GM19043 (cell line): ENCODE measurements around the gene ANAPC5.
"Not testable (repeated sequence)": the region's sequence is repeated elsewhere in the genome, so short reads cannot be mapped to it uniquely, and the experiment has no call there.

ENCODE experiments used
- ATAC-seq: cut with Tn5 transposase; IDR thresholded peaks from one replicate; pipeline ENCODE4 v1.9.1; 2021; ENCODE audit warnings: low read depth; ENCODE audit not compliant: unreplicated experiment

ANAPC5 gene

GRCh38 chr12:121325922-121326396 lies 26.3 kb downstream of the ANAPC5 start:
- no peak for ATAC-seq

- ATAC-seq, result no peak
Observed at GRCh38 chr12:121323908-121324307, 28.3 kb downstream of the ANAPC5 start.

- no peak for ATAC-seq
Observed at GRCh38 chr12:121318121-121318520, 34.1 kb downstream of the ANAPC5 start.

DNA sequence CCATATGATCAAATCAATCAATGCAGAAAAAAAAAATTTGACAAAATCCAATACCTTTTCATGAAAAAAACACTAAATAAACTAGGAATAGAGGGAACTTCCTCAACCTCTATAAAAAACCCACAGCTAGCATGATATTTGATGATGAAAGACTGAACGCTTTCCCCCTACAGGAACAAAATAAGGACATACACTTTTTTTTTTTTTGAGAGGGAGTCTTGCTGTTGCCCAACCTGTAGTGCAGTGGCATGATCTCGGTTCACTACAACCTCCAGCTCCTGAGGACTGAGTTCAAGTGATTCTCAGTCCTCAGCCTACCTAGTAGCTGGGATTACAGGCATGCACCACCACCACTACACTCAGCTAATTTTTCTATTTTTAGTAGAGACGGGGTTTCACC lies 37.8 kb downstream of the ANAPC5 start:
- ATAC-seq, result no peak

DNA sequence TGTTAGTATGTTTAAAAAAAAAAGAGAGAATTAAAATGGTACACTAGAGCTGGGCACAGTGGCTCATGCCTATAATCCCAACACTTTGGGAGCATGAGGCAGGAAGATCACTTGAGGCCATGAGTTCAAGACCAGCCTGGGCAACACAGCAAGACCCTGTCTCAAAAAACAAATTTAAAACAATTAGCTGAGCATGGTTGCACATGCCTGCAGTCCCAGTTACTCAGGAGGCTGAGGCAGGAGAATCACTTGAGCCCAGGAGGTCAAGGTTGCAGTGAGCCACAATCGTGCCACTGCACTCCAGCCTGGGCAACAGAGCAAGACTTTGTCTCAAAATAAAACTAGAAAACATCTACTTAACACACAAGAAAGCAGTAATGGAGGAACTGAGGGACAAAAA lies 42.0 kb downstream of the ANAPC5 start:
- not testable (repeated sequence) for ATAC-seq

DNA sequence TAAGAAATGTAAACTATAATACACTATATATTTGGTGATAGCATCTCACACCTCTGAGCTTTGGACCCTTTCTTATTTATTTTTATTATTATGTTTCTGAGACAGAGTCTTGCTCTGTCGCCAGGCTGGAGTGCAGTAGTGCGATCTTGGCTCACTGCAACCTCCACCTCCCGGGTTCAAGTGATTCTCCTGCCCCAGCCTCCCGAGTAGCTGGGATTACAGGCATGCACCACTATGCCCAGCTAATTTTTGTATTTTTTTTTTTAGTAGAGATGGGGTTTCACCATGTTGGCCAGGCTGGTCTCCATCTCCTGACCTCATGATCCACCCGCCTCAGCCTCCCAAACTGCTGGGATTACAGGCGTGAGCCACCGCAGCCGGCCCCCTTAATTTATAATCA lies 44.8 kb downstream of the ANAPC5 start:
- not testable (repeated sequence) for ATAC-seq

GRCh38 chr12:121304306-121304705 lies 47.9 kb downstream of the ANAPC5 start:
- ATAC-seq, result no peak

DNA sequence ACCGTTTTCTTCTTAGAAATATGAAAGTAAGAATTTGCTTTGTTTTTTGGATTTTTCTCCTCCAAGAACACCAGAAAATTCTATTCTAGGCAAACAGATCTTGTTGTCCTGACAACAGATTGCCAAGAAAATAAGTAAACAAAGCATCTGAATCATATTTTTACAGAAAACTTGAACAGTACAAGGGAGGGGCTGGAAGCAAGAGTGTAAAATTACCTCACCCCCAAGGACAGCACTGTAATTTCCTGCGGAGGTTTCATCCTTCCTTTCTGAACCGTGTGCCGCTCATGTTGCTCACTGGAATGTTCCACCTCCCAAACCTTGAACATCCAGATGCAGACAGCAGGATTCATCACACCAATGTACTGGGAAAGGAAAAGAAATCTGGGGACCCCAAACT lies 50.3 kb downstream of the ANAPC5 start:
- ATAC-seq, result no peak

DNA sequence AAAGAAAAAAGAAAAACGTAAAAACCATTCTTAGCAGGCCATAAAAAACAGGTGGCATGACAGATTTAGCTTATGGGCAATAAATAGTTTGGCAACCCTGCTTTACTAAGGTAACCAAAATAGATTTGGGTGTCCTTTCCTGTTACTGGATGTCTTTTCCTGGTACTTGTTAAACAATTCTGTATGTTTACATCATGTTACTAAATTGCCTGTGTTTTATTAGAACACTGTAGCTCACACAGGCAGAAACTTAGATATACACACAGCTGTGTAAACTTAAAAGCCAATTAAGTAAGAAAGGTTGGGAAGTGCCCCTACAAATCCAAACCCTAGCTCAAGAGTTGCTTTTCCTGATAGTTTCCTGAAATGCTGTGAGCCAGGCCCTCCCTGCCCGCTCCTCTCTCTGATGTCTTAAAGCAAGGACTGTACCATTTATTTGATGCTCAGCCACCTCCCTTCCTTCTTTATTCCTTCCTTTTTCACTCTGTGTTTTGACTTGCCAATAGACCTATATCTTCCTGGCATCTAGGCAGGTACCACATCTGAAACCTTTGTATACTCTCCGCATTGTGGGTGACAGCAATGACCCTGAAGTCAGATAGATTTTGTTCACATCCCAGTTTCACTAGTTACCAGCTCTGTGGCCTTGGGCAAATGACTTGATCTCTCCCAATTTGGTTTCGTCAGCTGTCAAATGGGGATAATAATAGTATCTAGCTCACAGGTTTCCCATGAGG lies 52.0 kb downstream of the ANAPC5 start:
- no peak for ATAC-seq

DNA sequence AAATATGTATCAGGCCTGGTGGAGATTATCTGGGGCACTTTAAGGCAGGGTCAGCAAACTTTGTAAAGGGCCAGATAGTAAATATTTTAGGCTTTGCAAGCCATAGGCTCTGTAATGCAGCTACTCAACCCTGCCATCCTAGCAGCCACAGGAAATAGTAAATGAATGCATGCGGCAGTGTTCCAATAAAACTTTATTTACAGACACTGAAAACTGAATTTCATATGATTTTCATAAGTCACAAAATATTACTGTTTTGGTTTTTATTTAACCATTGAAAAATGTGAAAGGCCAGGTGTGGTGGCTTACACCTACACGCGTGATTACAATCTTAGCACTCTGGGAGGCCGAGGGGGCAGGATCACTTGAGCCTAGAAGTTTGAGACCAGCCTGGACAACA lies 52.5 kb downstream of the ANAPC5 start:
- no peak for ATAC-seq

GRCh38 chr12:121298411-121298810 lies 53.8 kb downstream of the ANAPC5 start:
- not testable (repeated sequence) for ATAC-seq

GRCh38 chr12:121297435-121297991 lies 54.7 kb downstream of the ANAPC5 start:
- ATAC-seq, result no peak

- ATAC-seq, result peak; percentile 62
Observed at GRCh38 chr12:121296618-121297434, 55.4 kb downstream of the ANAPC5 start, which contains the start of gene CAMKK2. Gene CAMKK2, minus strand, starts transcription at chr12:121296709. Its CDS starts 22,183 bp downstream, at chr12:121274526.

DNA sequence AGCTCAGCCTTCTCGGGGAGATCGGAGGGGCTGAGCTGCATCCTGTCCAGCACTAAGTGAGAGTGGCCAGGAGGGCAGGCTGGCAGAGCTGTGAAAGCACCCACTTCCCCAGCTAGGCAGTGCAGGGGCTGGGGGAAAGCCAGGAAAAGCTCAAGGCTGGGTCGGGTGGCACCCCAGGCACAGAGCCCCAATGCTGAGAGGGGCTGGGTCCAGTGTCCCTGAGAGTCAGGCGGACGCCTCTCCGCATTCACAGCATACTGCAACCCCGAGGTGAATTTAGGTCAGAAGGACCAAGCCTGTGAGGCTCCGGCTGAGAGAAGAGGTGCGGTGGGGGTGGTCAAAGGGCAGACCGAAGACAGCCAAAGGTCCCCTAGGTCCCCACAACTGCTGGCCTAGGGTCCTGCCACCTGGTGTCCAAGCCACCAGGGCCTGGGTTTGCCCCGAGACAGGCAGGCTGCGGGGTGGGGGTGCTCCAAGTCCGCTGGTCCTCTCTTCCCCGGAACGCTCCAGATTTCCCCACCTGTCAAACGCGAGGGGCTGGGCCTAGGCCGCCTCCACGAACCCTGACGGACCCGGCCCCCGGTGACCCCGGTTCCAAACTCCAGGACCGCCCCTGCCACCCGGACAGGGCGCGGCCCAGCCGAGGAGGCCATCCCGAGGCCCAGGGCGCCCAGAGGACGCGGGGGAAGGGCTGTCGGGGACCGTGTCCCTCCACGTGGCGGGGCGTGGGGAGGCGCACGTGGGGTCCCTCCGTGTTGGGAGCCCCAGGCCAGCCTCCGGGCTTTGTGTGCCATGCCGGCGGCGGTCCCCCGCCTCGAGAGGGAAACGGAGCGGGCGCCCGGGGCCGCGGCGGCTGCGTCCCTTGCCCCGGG lies 56.2 kb downstream of the ANAPC5 start:
- ATAC-seq, result peak; percentile 32

GRCh38 chr12:121295116-121295745 lies 57.0 kb downstream of the ANAPC5 start:
- no peak for ATAC-seq

- no peak for ATAC-seq
Observed at GRCh38 chr12:121294151-121294889, 57.9 kb downstream of the ANAPC5 start.

GRCh38 chr12:121293603-121294002 lies 58.6 kb downstream of the ANAPC5 start:
- no peak for ATAC-seq

GRCh38 chr12:121290410-121290809 lies 61.8 kb downstream of the ANAPC5 start:
- ATAC-seq, result no peak

DNA sequence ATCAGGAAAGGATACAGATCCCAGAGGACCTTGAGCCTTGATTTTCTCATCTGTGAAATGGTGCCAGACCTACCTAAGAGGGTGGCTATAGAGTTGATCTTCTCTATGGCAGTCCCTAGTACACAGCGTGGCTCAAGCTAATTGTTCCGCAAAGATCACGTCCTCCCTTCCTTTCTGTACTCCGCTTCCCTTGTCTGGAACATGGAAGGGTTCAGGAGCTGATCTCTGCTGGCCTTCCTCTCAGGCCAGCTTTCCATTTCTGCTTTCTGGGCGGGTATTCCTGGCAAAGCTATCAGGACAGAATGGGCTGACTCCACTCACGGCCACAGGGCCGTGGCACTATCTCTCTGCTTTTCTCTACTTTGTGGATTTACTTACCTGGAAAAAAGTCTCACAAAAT lies 62.2 kb downstream of the ANAPC5 start:
- no peak for ATAC-seq
